SK-N-SH treated with all-trans-retinoic acid at 6 μM for 48 hours (cell line): ENCODE results near the gene LENEP.

Experiments used
- ESRRG ChIP-seq: fragments of 250-450 bp; sonication (Bioruptor Pico); IDR thresholded peaks from 2 replicates; pipeline ENCODE4 v1.6.1; 2021; ENCODE audit warnings: mild to moderate bottlenecking
- ZNF565 ChIP-seq: fragments of 450-650 bp; formaldehyde crosslinking; conservative IDR thresholded peaks from 2 replicates; pipeline ENCODE4 v1.5.0; 2020; ENCODE audit warnings: low read depth, mild to moderate bottlenecking, moderate library complexity
- TF ChIP-seq, protein P1 (sequence below): fragments of 250-450 bp; sonication (Bioruptor Pico); IDR thresholded peaks from 2 replicates; pipeline ENCODE4 v1.5.1; 2020; ENCODE audit warnings: low read depth, mild to moderate bottlenecking, moderate library complexity

DNA sequence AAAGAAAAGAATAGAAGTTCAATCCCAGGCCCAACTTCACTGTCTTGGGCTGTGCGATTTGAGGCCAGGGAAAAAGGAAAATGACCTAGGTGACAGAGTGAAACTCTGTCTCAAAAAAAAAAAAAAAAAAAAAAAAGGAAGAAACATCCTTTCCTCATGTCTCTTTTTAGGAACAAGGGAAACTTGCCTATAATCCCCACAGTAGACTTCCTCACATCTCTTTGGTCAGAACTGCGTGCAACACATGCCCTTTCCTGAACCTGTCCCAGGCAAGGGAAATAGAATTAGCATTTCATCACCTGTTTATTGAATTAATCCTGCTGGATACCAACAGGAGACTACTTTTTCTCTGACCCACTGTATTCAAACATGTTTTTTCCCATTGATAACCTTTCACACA, 42.5 kb downstream of the LENEP start:
- TF ChIP-seq ZNF565 (CRISPR knock-in tag): no peak
- TF ChIP-seq ESRRG (CRISPR knock-in tag): no peak
- TF ChIP-seq, protein P1, sequence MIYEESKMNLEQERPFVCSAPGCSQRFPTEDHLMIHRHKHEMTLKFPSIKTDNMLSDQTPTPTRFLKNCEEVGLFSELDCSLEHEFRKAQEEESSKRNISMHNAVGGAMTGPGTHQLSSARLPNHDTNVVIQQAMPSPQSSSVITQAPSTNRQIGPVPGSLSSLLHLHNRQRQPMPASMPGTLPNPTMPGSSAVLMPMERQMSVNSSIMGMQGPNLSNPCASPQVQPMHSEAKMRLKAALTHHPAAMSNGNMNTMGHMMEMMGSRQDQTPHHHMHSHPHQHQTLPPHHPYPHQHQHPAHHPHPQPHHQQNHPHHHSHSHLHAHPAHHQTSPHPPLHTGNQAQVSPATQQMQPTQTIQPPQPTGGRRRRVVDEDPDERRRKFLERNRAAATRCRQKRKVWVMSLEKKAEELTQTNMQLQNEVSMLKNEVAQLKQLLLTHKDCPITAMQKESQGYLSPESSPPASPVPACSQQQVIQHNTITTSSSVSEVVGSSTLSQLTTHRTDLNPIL: no peak
